Osteoblast (primary cell): ENCODE data around the gene FSHR. TPM values are rescaled to one million over a fixed set of nuclear protein-coding genes. Genes with fewer than 3 reads are reported as not detected.

Experiments
- DNase-seq: peaks from one replicate; pipeline ENCODE4 v3.0.0; 2011; ENCODE audit warnings: low spot score, mixed read lengths; ENCODE audit not compliant: insufficient read length; ENCODE audit errors: missing footprints
- H2AFZ ChIP-seq: 2 replicates; pipeline ENCODE4 v1.6.0; 2011; ENCODE audit warnings: mild to moderate bottlenecking, low read length
- H3K27ac ChIP-seq: 2 replicates; pipeline ENCODE4 v1.5.1; 2011; ENCODE audit warnings: mild to moderate bottlenecking, low read depth, low read length, moderate library complexity
- H3K27me3 ChIP-seq: 2 replicates; pipeline ENCODE4 v1.6.0; 2012; ENCODE audit warnings: mild to moderate bottlenecking, control low read depth, inconsistent platforms, low read length, moderate library complexity; ENCODE audit not compliant: insufficient read depth
- H3K36me3 ChIP-seq: 2 replicates; pipeline ENCODE4 v1.5.1; 2011; ENCODE audit warnings: mild to moderate bottlenecking, low read length, control low read depth, moderate library complexity; ENCODE audit not compliant: insufficient read depth
- H3K4me1 ChIP-seq: 2 replicates; pipeline ENCODE4 v1.5.1; 2011; ENCODE audit warnings: mild to moderate bottlenecking, low read length, control low read depth, moderate library complexity; ENCODE audit not compliant: insufficient read depth
- H3K4me2 ChIP-seq: 2 replicates; pipeline ENCODE4 v1.6.0; 2011; ENCODE audit warnings: mild to moderate bottlenecking, low read length; ENCODE audit not compliant: insufficient read depth
- H3K4me3 ChIP-seq: fragments of 200-600 bp; sonication (generic); 3 replicates; pipeline ENCODE4 v1.5.1; 2012; ENCODE audit warnings: mild to moderate bottlenecking, low read length, inconsistent platforms; ENCODE audit not compliant: insufficient read depth
- H3K79me2 ChIP-seq: 2 replicates; pipeline ENCODE4 v1.6.0; 2012; ENCODE audit warnings: mild to moderate bottlenecking, low read length, control low read depth, inconsistent platforms; ENCODE audit not compliant: insufficient read depth
- H3K9me3 ChIP-seq: 2 replicates; pipeline ENCODE4 v1.5.1; 2011; ENCODE audit warnings: low read depth, low read length, control low read depth
- H4K20me1 ChIP-seq: 2 replicates; pipeline ENCODE4 v1.6.0; 2012; ENCODE audit warnings: mild to moderate bottlenecking, low read length, control low read depth; ENCODE audit not compliant: insufficient read depth
- CTCF ChIP-seq: IDR thresholded peaks from 2 replicates; pipeline ENCODE4 v1.5.1; 2011; ENCODE audit warnings: mild to moderate bottlenecking, low read depth, low read length, moderate library complexity; ENCODE audit errors: extremely low read depth
- total RNA-seq: library from RNA; depleted of rRNA; stranded (reverse); fragments of >200 nt; gene quantifications from 2 replicates; pipeline ENCODE4 v1.2.3, GENCODE V29; 2012

The FSHR gene
- total RNA-seq, 1 donor, result 0.36 TPM

GRCh38 chr2:48980846-48981245, 173.5 kb downstream of the FSHR start:
- Histone ChIP-seq H2AFZ (no peak overlapping the region), H4K20me1 (no peaks in the 10 kb centered on the region), H3K9me3 (no peaks in the 10 kb centered on the region), H3K4me2 (no peak overlapping the region), H3K27me3 (no peaks in the 10 kb centered on the region), H3K4me3 (no peak overlapping the region), H3K36me3 (no peaks in the 10 kb centered on the region), H3K27ac (no peak overlapping the region), H3K79me2 (no peaks in the 10 kb centered on the region), H3K4me1 (no peaks in the 10 kb centered on the region)
- no peak for DNase-seq
- no peak for TF ChIP-seq CTCF

- Histone ChIP-seq H3K27me3 (no peaks in the 10 kb centered on the region), H3K4me2 (no peak overlapping the region), H3K9me3 (no peaks in the 10 kb centered on the region), H3K79me2 (no peaks in the 10 kb centered on the region), H3K4me3 (no peak overlapping the region), H4K20me1 (no peaks in the 10 kb centered on the region), H3K27ac (no peak overlapping the region), H2AFZ (no peak overlapping the region), H3K4me1 (no peaks in the 10 kb centered on the region), H3K36me3 (no peaks in the 10 kb centered on the region)
- no peak for DNase-seq
- no peak for TF ChIP-seq CTCF
These were observed 174.6 kb downstream of the FSHR start for GRCh38 chr2:48979691-48980090.

GRCh38 chr2:48978131-48978530, 176.2 kb downstream of the FSHR start:
- no peak for TF ChIP-seq CTCF
- Histone ChIP-seq H3K4me3 (no peak overlapping the region), H2AFZ (no peak overlapping the region), H3K4me1 (no peaks in the 10 kb centered on the region), H3K4me2 (no peak overlapping the region), H3K79me2 (no peaks in the 10 kb centered on the region), H4K20me1 (no peaks in the 10 kb centered on the region), H3K9me3 (no peaks in the 10 kb centered on the region), H3K27ac (no peak overlapping the region), H3K27me3 (no peaks in the 10 kb centered on the region), H3K36me3 (no peaks in the 10 kb centered on the region)
- no peak for DNase-seq

GRCh38 chr2:48971801-48972200, 182.5 kb downstream of the FSHR start:
- no peaks in the 10 kb centered on the region for H3K79me2 ChIP-seq
- no peaks in the 10 kb centered on the region for H3K27me3 ChIP-seq
- DNase-seq, result no peak
- no peak overlapping the region for H3K4me2 ChIP-seq
- H4K20me1 ChIP-seq, result no peaks in the 10 kb centered on the region
- H3K27ac ChIP-seq, result no peak overlapping the region
- H3K36me3 ChIP-seq, result no peaks in the 10 kb centered on the region
- no peaks in the 10 kb centered on the region for H3K4me1 ChIP-seq
- no peak for TF ChIP-seq CTCF
- no peaks in the 10 kb centered on the region for H3K9me3 ChIP-seq
- H3K4me3 ChIP-seq, result no peak overlapping the region
- no peak overlapping the region for H2AFZ ChIP-seq
